ENCODE data around the gene LSM14B.

Gene LSM14B

DNA sequence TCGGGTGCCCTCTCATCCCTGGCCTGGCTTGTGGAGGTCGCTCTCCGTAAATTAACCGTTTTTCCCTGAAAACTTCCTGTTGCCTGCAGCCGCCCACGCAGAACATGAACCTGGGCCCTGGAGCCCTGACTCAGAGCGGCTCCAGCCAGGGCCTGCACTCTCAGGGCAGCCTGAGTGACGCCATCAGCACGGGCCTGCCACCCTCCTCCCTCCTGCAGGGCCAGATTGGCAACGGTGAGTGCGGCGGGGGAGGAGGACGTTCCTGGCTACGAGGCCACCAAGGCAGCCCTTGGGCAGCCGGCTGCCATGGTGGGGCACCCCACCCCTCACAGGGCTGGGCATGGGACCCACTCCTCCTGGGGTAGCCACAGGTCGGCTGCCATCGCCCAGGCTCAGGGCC, 39.1 kb downstream of the LSM14B start:
- H3K4me3 ChIP-seq (ENCODE audit: insufficient read depth, low read depth, low read length, poor library complexity, severe bottlenecking): no peak overlapping the region
- H3K27me3 ChIP-seq (replicated peaks; ENCODE audit: control insufficient read depth, insufficient read depth, low read length, poor library complexity, severe bottlenecking): no peaks in the 10 kb centered on the region
- H3K36me3 ChIP-seq (ENCODE audit: control insufficient read depth, insufficient read depth, low read length): peaks cover 36% of the 10 kb centered on the region
- H3K27ac ChIP-seq (ENCODE audit: insufficient read depth, low read length, poor library complexity, severe bottlenecking): no peak overlapping the region
- no peaks in the 10 kb centered on the region for H3K9me3 ChIP-seq (ENCODE audit: control insufficient read depth, low read length)
- no peak for DNase-seq
- H3K4me1 ChIP-seq (ENCODE audit: control insufficient read depth, insufficient read depth, low read length, poor library complexity, severe bottlenecking): peaks cover 7% of the 10 kb centered on the region

DNA sequence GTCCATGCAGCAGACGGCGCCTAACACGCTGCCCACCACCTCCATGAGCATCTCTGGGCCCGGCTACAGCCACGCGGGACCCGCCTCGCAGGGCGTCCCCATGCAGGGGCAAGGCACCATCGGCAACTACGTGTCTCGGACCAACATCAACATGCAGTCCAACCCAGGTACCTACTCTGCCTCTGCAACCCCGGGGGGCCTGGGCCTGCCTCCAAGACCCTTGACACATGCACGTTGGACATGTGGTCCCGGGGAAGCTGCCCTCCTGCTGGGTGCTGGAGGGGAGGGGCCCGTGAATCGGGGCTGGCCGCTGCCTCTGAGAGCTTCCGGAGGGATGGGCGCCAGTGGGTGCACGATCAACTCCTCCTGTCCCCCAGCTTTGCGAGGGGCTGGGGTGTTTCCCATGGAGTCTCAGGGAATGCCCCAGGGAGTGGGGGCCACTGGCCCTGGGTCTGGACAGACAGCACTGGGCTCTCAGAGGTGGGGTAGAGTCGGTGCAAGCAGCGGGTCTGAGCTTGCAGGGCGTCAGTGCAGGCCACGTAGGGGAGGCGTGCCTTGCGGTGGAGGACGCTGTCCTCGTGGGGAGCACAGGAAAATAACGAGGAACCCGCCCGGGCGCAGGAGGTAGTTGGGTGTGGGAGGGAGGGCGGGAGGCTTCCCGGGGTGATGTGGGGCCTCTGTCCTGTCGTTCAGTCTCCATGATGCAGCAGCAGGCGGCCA, 40.6 kb downstream of the LSM14B start:
- no peaks in the 10 kb centered on the region for H3K4me1 ChIP-seq (ENCODE audit: control insufficient read depth, insufficient read depth, low read length, poor library complexity, severe bottlenecking)
- no peak for DNase-seq
- H3K27ac ChIP-seq (ENCODE audit: insufficient read depth, low read length, poor library complexity, severe bottlenecking): no peak overlapping the region
- H3K36me3 ChIP-seq (ENCODE audit: control insufficient read depth, insufficient read depth, low read length): peaks cover 36% of the 10 kb centered on the region
- no peaks in the 10 kb centered on the region for H3K27me3 ChIP-seq (replicated peaks; ENCODE audit: control insufficient read depth, insufficient read depth, low read length, poor library complexity, severe bottlenecking)
- H3K4me3 ChIP-seq (ENCODE audit: insufficient read depth, low read depth, low read length, poor library complexity, severe bottlenecking): no peak overlapping the region
- H3K9me3 ChIP-seq (ENCODE audit: control insufficient read depth, low read length): no peaks in the 10 kb centered on the region

DNA sequence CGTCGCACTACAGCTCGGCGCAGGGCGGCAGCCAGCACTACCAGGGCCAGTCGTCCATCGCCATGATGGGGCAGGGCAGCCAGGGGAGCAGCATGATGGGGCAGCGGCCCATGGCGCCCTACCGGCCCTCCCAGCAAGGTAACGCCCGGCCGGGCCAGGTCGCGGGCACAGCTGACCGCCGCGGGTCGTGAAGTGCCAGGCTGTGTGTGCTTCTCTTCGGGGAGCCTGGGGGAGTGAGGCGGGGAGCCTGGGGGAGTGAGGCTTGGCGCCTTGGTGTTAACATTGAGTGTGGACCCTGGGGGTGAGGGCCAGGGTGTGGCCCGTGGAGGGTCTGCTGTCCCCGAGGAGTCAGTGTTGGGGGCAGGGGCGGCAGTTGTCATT, 41.2 kb downstream of the LSM14B start:
- no peak overlapping the region for H3K4me3 ChIP-seq (ENCODE audit: insufficient read depth, low read depth, low read length, poor library complexity, severe bottlenecking)
- peaks cover 36% of the 10 kb centered on the region for H3K36me3 ChIP-seq (ENCODE audit: control insufficient read depth, insufficient read depth, low read length)
- no peak overlapping the region for H3K27ac ChIP-seq (ENCODE audit: insufficient read depth, low read length, poor library complexity, severe bottlenecking)
- H3K9me3 ChIP-seq (ENCODE audit: control insufficient read depth, low read length): no peaks in the 10 kb centered on the region
- DNase-seq: no peak
- H3K27me3 ChIP-seq (replicated peaks; ENCODE audit: control insufficient read depth, insufficient read depth, low read length, poor library complexity, severe bottlenecking): no peaks in the 10 kb centered on the region
- H3K4me1 ChIP-seq (ENCODE audit: control insufficient read depth, insufficient read depth, low read length, poor library complexity, severe bottlenecking): no peaks in the 10 kb centered on the region

DNA sequence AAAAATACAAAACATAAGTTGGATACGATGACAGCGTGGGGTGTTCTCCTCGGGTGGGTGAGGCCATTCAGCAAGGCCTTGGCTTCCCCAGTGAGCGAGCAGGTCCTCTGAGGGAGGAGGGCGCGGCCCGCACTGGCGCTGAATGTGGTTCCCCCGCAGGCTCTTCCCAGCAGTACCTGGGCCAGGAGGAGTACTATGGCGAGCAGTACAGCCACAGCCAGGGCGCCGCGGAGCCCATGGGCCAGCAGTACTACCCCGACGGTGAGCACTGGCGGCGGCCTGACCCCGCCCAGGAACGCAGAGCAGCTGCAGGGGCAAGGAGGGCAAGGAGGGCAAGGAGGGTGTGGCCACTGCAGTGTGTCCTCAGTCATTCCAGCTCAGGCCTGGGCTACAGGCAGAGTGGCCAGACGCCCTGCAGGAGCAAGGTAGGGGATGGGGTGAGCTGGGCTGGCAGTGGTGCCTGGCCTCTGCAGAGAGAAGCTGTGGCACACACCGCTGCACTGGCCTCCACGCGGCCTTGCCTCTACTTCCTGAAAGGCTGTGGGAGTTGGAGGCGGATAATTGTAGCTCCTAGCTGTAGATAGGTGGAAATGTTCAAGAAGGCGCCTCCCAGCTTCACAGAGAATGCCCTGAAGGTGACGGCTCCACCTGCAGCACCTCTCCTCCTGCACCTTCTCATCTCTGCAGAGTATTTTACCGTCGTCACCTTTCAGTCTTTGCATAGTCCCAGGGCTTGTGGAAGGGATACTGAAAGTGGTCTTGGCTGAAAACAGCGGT, 41.9 kb downstream of the LSM14B start:
- Histone ChIP-seq H3K36me3 (ENCODE audit: control insufficient read depth, insufficient read depth, low read length) (peaks cover 40% of the 10 kb centered on the region), H3K9me3 (ENCODE audit: control insufficient read depth, low read length) (no peaks in the 10 kb centered on the region), H3K4me3 (ENCODE audit: insufficient read depth, low read depth, low read length, poor library complexity, severe bottlenecking) (no peak overlapping the region), H3K4me1 (ENCODE audit: control insufficient read depth, insufficient read depth, low read length, poor library complexity, severe bottlenecking) (no peaks in the 10 kb centered on the region), H3K27ac (ENCODE audit: insufficient read depth, low read length, poor library complexity, severe bottlenecking) (no peak overlapping the region), H3K27me3 (replicated peaks; ENCODE audit: control insufficient read depth, insufficient read depth, low read length, poor library complexity, severe bottlenecking) (no peaks in the 10 kb centered on the region)
- no peak for DNase-seq

DNA sequence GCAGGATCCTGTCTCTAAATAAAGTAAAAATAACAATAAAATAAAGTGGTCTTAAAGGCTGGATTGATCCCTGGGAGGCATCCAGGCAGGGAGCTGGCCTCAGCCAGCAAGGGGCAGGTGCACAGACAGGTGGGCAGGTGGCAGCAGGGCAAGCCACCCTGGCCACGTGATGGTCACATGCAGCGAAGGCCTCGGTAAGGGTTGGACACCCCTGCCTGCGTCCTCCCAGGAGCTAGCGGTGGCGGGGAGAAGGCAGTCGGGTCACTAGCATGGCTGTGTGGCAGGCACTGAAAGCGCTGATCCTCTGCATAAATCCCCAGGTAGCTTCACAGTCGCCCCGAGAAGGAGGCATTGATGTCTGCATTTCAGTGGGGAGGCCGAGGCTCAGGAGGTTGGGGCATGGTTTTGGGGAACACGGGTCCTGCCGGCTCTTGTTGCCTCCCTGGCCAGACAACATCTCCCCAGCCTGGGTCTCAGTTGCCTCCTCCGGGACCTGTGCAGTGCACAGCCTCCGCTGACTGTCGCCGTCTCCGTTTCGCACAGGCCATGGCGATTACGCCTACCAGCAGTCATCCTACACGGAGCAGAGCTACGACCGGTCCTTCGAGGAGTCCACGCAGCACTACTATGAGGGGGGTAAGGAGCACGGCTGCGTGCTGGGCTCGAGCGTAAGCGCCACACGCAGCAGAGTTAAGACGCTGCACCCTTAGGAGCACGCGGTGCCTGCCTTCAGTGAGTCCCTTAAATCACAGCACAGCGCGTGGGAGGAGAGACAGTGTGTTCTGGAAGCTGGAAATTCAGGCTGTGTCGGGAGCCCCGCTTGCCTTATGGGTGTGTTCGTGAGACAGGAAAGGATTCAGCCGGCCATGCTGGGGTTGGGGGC, 42.8 kb downstream of the LSM14B start:
- H3K27ac ChIP-seq (ENCODE audit: insufficient read depth, low read length, poor library complexity, severe bottlenecking): no peak overlapping the region
- no peaks in the 10 kb centered on the region for H3K4me1 ChIP-seq (ENCODE audit: control insufficient read depth, insufficient read depth, low read length, poor library complexity, severe bottlenecking)
- no peaks in the 10 kb centered on the region for H3K27me3 ChIP-seq (replicated peaks; ENCODE audit: control insufficient read depth, insufficient read depth, low read length, poor library complexity, severe bottlenecking)
- H3K9me3 ChIP-seq (ENCODE audit: control insufficient read depth, low read length): no peaks in the 10 kb centered on the region
- H3K36me3 ChIP-seq (ENCODE audit: control insufficient read depth, insufficient read depth, low read length): peaks cover 40% of the 10 kb centered on the region
- no peak overlapping the region for H3K4me3 ChIP-seq (ENCODE audit: insufficient read depth, low read depth, low read length, poor library complexity, severe bottlenecking)
- no peak for DNase-seq

DNA sequence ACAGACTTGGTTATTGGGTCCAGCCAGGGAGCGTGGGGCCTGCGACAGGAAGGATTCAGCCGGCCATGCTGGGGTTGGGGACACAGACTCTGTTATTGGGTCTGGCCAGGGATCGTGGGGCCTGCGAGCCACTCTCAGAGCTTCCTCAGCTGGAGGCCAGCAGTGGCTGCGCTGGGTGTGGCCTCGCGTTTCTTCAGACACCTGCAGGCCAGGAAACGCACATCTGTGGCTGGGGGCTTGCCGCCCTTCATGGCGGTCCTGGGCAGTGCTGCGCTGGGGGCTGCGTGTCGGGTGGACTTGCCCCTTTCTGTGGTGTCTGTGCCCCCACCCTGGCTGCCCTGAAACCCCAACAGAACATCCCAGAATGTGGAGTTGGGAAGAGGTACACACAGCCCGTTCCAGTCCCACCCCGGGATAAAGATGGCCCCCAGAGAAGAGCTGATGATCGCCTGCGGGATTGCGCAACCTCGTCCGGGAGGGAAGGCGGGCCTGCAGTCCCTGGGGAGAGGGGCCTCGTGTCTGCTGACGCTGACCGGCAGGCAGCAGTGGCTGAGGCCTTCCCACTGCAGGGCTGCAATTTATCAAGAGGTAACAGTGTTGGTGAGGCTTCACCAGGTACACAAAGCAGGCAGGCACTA, 43.6 kb downstream of the LSM14B start:
- H3K36me3 ChIP-seq (ENCODE audit: control insufficient read depth, insufficient read depth, low read length): peaks cover 40% of the 10 kb centered on the region
- H3K27ac ChIP-seq (ENCODE audit: insufficient read depth, low read length, poor library complexity, severe bottlenecking): no peak overlapping the region
- H3K9me3 ChIP-seq (ENCODE audit: control insufficient read depth, low read length): no peaks in the 10 kb centered on the region
- DNase-seq: no peak
- no peaks in the 10 kb centered on the region for H3K4me1 ChIP-seq (ENCODE audit: control insufficient read depth, insufficient read depth, low read length, poor library complexity, severe bottlenecking)
- no peak overlapping the region for H3K4me3 ChIP-seq (ENCODE audit: insufficient read depth, low read depth, low read length, poor library complexity, severe bottlenecking)
- no peaks in the 10 kb centered on the region for H3K27me3 ChIP-seq (replicated peaks; ENCODE audit: control insufficient read depth, insufficient read depth, low read length, poor library complexity, severe bottlenecking)

DNA sequence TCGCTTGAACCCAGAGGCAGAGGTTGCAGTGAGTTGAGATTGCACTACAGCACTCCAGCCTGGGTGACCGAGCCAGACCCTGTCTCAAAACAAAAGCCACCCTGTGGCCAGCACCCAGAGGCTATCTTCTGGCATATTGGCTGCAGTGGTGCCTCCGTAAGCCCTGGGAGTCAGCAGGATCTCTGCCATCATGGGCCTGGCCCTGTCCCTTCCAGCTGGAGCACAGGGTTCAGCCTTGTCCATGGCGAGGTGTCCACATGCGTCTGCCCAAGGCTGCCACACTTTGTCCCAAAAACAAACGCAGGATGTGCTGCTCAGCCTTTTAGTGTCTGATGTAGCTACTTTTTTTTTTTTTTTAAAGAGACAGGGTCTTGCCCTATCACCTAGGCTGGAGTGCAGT, 45.2 kb downstream of the LSM14B start:
- H3K9me3 ChIP-seq (ENCODE audit: control insufficient read depth, low read length): no peaks in the 10 kb centered on the region
- H3K36me3 ChIP-seq (ENCODE audit: control insufficient read depth, insufficient read depth, low read length): peaks cover 30% of the 10 kb centered on the region
- no peak overlapping the region for H3K4me3 ChIP-seq (ENCODE audit: insufficient read depth, low read depth, low read length, poor library complexity, severe bottlenecking)
- no peak overlapping the region for H3K27ac ChIP-seq (ENCODE audit: insufficient read depth, low read length, poor library complexity, severe bottlenecking)
- H3K27me3 ChIP-seq (replicated peaks; ENCODE audit: control insufficient read depth, insufficient read depth, low read length, poor library complexity, severe bottlenecking): no peaks in the 10 kb centered on the region
- DNase-seq: no peak
- H3K4me1 ChIP-seq (ENCODE audit: control insufficient read depth, insufficient read depth, low read length, poor library complexity, severe bottlenecking): no peaks in the 10 kb centered on the region

DNA sequence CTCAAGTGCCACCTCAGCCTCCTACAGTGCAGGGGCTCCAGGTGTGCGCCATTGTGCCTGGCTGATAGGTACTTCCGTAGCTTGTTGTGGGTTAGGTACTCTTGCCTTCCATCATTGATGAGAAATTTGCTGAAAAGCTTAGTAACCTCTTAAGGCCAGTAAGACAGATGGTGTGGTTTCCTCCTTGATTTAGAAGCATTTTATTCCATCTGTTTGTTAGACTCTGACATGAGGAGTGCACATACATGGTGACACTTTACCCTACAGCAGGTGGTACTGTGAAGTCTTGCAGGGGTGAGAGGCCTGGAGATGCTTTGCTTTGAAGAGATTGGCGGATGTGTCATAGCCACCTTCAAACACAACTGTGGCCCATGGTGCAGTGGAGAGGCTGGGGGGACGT, 45.8 kb downstream of the LSM14B start:
- H3K27me3 ChIP-seq (replicated peaks; ENCODE audit: control insufficient read depth, insufficient read depth, low read length, poor library complexity, severe bottlenecking): no peaks in the 10 kb centered on the region
- H3K9me3 ChIP-seq (ENCODE audit: control insufficient read depth, low read length): no peaks in the 10 kb centered on the region
- peaks cover 28% of the 10 kb centered on the region for H3K36me3 ChIP-seq (ENCODE audit: control insufficient read depth, insufficient read depth, low read length)
- DNase-seq: no peak
- no peak overlapping the region for H3K4me3 ChIP-seq (ENCODE audit: insufficient read depth, low read depth, low read length, poor library complexity, severe bottlenecking)
- H3K4me1 ChIP-seq (ENCODE audit: control insufficient read depth, insufficient read depth, low read length, poor library complexity, severe bottlenecking): no peaks in the 10 kb centered on the region
- H3K27ac ChIP-seq (ENCODE audit: insufficient read depth, low read length, poor library complexity, severe bottlenecking): no peak overlapping the region

DNA sequence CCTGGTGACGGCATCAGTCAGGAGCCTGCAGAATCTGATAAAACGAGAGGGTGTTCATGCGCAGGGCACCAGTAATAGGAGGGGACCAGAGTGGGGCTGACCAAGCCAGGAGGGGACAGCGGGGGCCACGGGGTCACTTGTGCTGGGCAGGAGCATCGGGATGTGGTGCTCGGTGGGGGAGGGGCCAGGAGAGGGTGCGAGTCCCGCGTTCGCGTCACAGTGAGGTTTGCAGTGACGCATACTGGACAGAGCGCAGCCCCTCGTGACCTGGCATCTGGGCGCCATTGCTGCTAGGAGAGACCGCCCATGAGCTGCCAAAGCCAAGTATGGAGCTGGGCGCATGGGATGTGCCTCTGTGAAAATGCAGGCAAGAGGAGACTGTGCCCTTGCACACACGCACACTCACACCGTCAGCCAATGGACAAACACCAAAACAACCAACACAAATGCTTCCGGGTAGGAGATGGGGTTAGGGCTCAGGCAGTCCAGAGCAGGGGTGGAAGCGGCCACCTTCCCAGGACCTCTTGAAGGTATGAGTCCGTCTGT, 46.7 kb downstream of the LSM14B start:
- Histone ChIP-seq H3K4me3 (ENCODE audit: insufficient read depth, low read depth, low read length, poor library complexity, severe bottlenecking) (no peak overlapping the region), H3K36me3 (ENCODE audit: control insufficient read depth, insufficient read depth, low read length) (peaks cover 25% of the 10 kb centered on the region), H3K4me1 (ENCODE audit: control insufficient read depth, insufficient read depth, low read length, poor library complexity, severe bottlenecking) (no peaks in the 10 kb centered on the region), H3K27me3 (replicated peaks; ENCODE audit: control insufficient read depth, insufficient read depth, low read length, poor library complexity, severe bottlenecking) (no peaks in the 10 kb centered on the region), H3K9me3 (ENCODE audit: control insufficient read depth, low read length) (no peaks in the 10 kb centered on the region), H3K27ac (ENCODE audit: insufficient read depth, low read length, poor library complexity, severe bottlenecking) (no peak overlapping the region)
- DNase-seq: no peak
